Measurements from ENCODE around the gene GREB1L.

Gene GREB1L

DNA sequence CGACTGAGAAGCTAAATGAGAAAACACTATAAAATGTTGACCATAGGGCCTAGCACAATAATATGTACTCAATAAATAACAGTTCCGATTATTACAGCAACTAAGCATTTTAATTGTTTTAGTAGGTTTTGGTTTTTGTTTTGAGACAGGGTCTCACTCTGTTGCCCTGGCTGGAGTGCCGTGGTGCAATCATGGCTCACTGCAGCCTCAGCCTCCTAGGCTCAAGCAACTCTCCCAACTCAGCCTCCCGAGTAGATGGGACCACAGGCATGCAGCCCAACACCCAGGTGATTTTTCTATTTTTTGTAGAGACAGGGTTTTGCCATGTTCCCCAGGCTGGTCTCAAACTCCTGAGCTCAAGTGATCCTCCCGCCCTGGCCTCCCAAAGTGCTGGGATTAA lies 304.4 kb downstream of the GREB1L start:
- Histone ChIP-seq H3K27ac (ENCODE audit: low read length) (no peak overlapping the region), H3K36me3 (ENCODE audit: control insufficient read depth, low read depth, low read length) (no peaks in the 10 kb centered on the region), H3K9ac (ENCODE audit: low read length) (no peak overlapping the region), H3K4me1 (ENCODE audit: control insufficient read depth, low read depth, low read length) (no peaks in the 10 kb centered on the region), H3K9me3 (ENCODE audit: control insufficient read depth, low read depth, low read length) (no peaks in the 10 kb centered on the region), H3K27me3 (ENCODE audit: control insufficient read depth, insufficient read depth, low read length) (no peaks in the 10 kb centered on the region), H3K4me3 (ENCODE audit: low read length) (no peak overlapping the region)

DNA sequence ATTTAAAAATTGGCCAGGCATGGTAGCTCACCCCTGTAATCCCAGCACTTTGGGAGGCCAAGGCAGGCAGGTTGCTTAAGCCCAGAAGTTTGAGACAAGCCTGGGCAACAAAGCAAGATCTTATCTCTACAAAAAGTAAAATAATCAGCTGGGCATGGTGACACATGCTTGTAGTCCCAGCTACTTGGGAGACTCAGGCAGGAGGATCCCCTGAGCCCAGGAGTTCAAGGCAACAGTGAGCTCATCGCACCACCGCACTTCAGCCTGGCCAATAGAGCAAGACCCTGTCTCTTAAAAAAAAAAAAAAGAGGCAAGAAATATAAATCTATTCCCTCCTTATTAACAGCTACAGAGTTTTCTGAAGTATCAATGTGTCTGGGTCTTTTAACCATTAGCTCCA lies 306.6 kb downstream of the GREB1L start:
- Histone ChIP-seq H3K27me3 (ENCODE audit: control insufficient read depth, insufficient read depth, low read length) (no peaks in the 10 kb centered on the region), H3K4me1 (ENCODE audit: control insufficient read depth, low read depth, low read length) (no peaks in the 10 kb centered on the region), H3K36me3 (ENCODE audit: control insufficient read depth, low read depth, low read length) (no peaks in the 10 kb centered on the region), H3K9ac (ENCODE audit: low read length) (no peak overlapping the region), H3K9me3 (ENCODE audit: control insufficient read depth, low read depth, low read length) (no peaks in the 10 kb centered on the region), H3K4me3 (ENCODE audit: low read length) (no peak overlapping the region), H3K27ac (ENCODE audit: low read length) (no peak overlapping the region)

GRCh38 chr18:21550510-21550970 lies 308.5 kb downstream of the GREB1L start:
- peaks cover 9% of the 10 kb centered on the region for H3K36me3 ChIP-seq (ENCODE audit: control insufficient read depth, low read depth, low read length)
- no peaks in the 10 kb centered on the region for H3K9me3 ChIP-seq (ENCODE audit: control insufficient read depth, low read depth, low read length)
- H3K27me3 ChIP-seq (ENCODE audit: control insufficient read depth, insufficient read depth, low read length) = no peaks in the 10 kb centered on the region
- no peak overlapping the region for H3K9ac ChIP-seq (ENCODE audit: low read length)
- no peaks in the 10 kb centered on the region for H3K4me1 ChIP-seq (ENCODE audit: control insufficient read depth, low read depth, low read length)
- no peak overlapping the region for H3K4me3 ChIP-seq (ENCODE audit: low read length)
- no peak overlapping the region for H3K27ac ChIP-seq (ENCODE audit: low read length)

DNA sequence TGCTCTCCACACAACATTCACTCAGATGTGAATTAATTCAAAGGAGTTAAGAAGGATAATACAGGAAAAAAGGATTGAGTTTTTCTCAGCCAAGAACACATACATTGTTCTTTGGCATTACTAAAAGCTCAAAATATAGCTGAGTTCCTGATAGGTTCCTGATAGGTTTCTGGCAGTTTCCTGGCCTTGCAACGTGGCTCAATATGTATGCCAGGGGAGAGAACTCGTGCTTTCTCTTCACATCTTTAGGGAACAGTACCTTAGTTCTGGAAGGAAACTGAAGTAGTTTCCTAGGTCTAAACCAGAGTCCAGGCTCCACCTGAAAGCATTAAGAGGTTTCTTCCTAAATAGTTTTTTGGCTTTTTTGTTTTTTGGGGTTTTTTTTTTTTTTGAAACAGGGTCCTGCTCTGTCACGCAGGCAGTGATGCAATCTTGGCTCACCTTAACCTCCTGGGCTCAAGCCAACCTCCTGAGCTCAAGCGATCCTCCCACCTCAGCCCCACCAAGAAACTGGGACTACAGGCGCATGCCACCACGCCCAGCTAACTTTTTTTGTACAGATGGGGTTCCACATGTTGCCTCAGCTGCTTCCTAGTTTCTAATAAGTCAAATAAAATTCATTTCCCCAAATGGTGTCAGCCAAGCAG lies 315.7 kb downstream of the GREB1L start:
- Histone ChIP-seq H3K9ac (ENCODE audit: low read length) (no peak overlapping the region), H3K27ac (ENCODE audit: low read length) (no peak overlapping the region), H3K4me3 (ENCODE audit: low read length) (no peak overlapping the region), H3K4me1 (ENCODE audit: control insufficient read depth, low read depth, low read length) (no peaks in the 10 kb centered on the region), H3K27me3 (ENCODE audit: control insufficient read depth, insufficient read depth, low read length) (no peaks in the 10 kb centered on the region), H3K9me3 (ENCODE audit: control insufficient read depth, low read depth, low read length) (no peaks in the 10 kb centered on the region), H3K36me3 (ENCODE audit: control insufficient read depth, low read depth, low read length) (peaks cover 42% of the 10 kb centered on the region)

DNA sequence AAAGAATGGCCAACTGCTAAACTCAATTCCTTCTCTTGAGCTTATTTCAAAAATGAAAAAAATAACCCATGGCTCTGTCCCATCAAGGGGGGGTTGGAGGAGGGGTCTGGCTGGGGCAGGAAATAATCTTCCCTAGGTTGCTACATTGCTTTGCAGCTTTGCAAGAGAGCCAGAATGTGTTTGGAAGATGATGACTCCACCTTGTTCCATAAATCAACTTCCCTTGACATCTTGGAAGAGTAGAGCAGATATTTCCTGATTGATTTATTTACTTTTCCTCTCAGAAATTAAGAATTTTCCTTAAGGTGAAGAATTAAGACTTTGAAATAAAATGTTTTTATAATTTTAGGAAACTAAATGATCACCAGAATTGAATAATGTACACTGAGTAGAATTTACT lies 317.2 kb downstream of the GREB1L start:
- Histone ChIP-seq H3K4me1 (ENCODE audit: control insufficient read depth, low read depth, low read length) (no peaks in the 10 kb centered on the region), H3K4me3 (ENCODE audit: low read length) (no peak overlapping the region), H3K36me3 (ENCODE audit: control insufficient read depth, low read depth, low read length) (peaks cover 53% of the 10 kb centered on the region), H3K9me3 (ENCODE audit: control insufficient read depth, low read depth, low read length) (no peaks in the 10 kb centered on the region), H3K27me3 (ENCODE audit: control insufficient read depth, insufficient read depth, low read length) (no peaks in the 10 kb centered on the region), H3K27ac (ENCODE audit: low read length) (no peak overlapping the region), H3K9ac (ENCODE audit: low read length) (no peak overlapping the region)

- H3K4me1 ChIP-seq (ENCODE audit: control insufficient read depth, low read depth, low read length) = no peaks in the 10 kb centered on the region
- no peak overlapping the region for H3K9ac ChIP-seq (ENCODE audit: low read length)
- H3K4me3 ChIP-seq (ENCODE audit: low read length) = no peak overlapping the region
- no peaks in the 10 kb centered on the region for H3K27me3 ChIP-seq (ENCODE audit: control insufficient read depth, insufficient read depth, low read length)
- no peaks in the 10 kb centered on the region for H3K9me3 ChIP-seq (ENCODE audit: control insufficient read depth, low read depth, low read length)
- H3K36me3 ChIP-seq (ENCODE audit: control insufficient read depth, low read depth, low read length) = peaks cover 47% of the 10 kb centered on the region
- no peak overlapping the region for H3K27ac ChIP-seq (ENCODE audit: low read length)
Measured at GRCh38 chr18:21571772-21572171, 329.7 kb downstream of the GREB1L start.

Measured in iPS-18a (cell line).